Ishikawa (cell line): ENCODE data around the gene MLLT6.

Experiments used
- CEBPB ChIP-seq: IDR thresholded peaks from 2 replicates; pipeline ENCODE4 v1.6.1; 2012
- EP300 ChIP-seq: IDR thresholded peaks from 2 replicates; pipeline ENCODE4 v1.6.1; 2012; ENCODE audit warnings: borderline replicate concordance
- RAD21 ChIP-seq: IDR thresholded peaks from 2 replicates; pipeline ENCODE4 v1.6.1; 2012; ENCODE audit warnings: low read depth
- REST ChIP-seq: IDR thresholded peaks from 2 replicates; pipeline ENCODE4 v1.6.1; 2012; ENCODE audit warnings: low read depth, mild to moderate bottlenecking
- TAF1 ChIP-seq: IDR thresholded peaks from 2 replicates; pipeline ENCODE4 v1.6.1; 2012; ENCODE audit warnings: low read depth, mild to moderate bottlenecking
- TCF12 ChIP-seq: IDR thresholded peaks from 2 replicates; pipeline ENCODE4 v1.6.1; 2012; ENCODE audit warnings: low read depth
- TEAD4 ChIP-seq: IDR thresholded peaks from 2 replicates; pipeline ENCODE4 v1.6.1; 2012
- YY1 ChIP-seq: IDR thresholded peaks from 2 replicates; pipeline ENCODE4 v1.6.1; 2012; ENCODE audit warnings: low read depth

GRCh38 chr17:38742411-38743308, 37.6 kb downstream of the MLLT6 start:
- TF ChIP-seq EP300 = no peak
- no peak for TF ChIP-seq TEAD4
- no peak for TF ChIP-seq CEBPB
- no peak for TF ChIP-seq REST
- no peak for TF ChIP-seq TAF1
- no peak for TF ChIP-seq YY1
- no peak for TF ChIP-seq RAD21
- TF ChIP-seq TCF12 = no peak
